B cell (primary cell): ENCODE data around the gene OXSR1.

ENCODE experiments used
- EZH2 ChIP-seq: IDR thresholded peaks from 2 replicates; pipeline ENCODE4 v1.6.1; 2012; ENCODE audit warnings: borderline replicate concordance, low read depth, mild to moderate bottlenecking, moderate library complexity, low read length; ENCODE audit not compliant: insufficient read depth, poor library complexity, severe bottlenecking
- TF ChIP-seq, protein P1 (sequence below): fragments of 200-600 bp; IDR thresholded peaks from one replicate; pipeline ENCODE4 v1.8.0; 2022; ENCODE audit warnings: antibody characterized with exemption, mild to moderate bottlenecking

DNA sequence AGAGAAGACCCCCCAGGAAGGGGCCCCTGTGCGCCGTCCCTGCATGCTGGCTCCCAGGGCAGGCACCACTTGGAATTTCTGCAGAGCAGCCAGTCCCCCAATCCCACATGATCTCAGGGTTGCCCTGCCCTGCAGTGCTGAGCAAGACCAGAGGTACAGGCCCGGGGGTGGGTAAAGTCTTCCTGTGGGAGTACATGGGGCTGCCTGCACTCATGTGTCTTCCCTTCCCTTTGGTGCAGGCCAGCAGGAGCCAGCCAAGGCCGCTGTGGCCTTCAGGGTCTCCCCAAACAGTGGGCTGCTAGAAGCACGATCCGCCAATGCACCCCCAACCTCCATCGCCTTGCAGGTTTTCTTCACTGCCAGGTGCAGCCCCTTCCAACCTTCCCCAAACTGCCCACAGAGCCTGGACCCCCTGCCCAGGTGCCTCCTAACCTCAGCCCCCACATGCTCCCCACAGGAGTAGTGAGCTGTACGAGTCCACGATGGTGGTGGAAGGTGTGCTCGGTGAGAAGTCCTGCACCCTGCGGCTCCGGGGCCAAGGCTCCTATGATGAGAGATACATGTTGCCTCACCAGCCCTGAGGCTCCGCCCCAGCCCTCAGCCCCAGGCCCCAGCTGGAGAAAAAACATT is 43.4 kb upstream of the OXSR1 start:
- TF ChIP-seq, protein P1, sequence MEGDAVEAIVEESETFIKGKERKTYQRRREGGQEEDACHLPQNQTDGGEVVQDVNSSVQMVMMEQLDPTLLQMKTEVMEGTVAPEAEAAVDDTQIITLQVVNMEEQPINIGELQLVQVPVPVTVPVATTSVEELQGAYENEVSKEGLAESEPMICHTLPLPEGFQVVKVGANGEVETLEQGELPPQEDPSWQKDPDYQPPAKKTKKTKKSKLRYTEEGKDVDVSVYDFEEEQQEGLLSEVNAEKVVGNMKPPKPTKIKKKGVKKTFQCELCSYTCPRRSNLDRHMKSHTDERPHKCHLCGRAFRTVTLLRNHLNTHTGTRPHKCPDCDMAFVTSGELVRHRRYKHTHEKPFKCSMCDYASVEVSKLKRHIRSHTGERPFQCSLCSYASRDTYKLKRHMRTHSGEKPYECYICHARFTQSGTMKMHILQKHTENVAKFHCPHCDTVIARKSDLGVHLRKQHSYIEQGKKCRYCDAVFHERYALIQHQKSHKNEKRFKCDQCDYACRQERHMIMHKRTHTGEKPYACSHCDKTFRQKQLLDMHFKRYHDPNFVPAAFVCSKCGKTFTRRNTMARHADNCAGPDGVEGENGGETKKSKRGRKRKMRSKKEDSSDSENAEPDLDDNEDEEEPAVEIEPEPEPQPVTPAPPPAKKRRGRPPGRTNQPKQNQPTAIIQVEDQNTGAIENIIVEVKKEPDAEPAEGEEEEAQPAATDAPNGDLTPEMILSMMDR: no peak
- no peak for TF ChIP-seq EZH2
